HG03342 (cell line): ENCODE data around the gene RAB27A.
"Not testable (repeated sequence)": the region's sequence is repeated elsewhere in the genome, so short reads cannot be mapped to it uniquely, and the experiment has no call there.

Experiments
- ATAC-seq: cut with Tn5 transposase; IDR thresholded peaks from one replicate; pipeline ENCODE4 v1.9.1; 2021; ENCODE audit warnings: mild to moderate bottlenecking, moderate library complexity; ENCODE audit not compliant: unreplicated experiment

Gene RAB27A

DNA sequence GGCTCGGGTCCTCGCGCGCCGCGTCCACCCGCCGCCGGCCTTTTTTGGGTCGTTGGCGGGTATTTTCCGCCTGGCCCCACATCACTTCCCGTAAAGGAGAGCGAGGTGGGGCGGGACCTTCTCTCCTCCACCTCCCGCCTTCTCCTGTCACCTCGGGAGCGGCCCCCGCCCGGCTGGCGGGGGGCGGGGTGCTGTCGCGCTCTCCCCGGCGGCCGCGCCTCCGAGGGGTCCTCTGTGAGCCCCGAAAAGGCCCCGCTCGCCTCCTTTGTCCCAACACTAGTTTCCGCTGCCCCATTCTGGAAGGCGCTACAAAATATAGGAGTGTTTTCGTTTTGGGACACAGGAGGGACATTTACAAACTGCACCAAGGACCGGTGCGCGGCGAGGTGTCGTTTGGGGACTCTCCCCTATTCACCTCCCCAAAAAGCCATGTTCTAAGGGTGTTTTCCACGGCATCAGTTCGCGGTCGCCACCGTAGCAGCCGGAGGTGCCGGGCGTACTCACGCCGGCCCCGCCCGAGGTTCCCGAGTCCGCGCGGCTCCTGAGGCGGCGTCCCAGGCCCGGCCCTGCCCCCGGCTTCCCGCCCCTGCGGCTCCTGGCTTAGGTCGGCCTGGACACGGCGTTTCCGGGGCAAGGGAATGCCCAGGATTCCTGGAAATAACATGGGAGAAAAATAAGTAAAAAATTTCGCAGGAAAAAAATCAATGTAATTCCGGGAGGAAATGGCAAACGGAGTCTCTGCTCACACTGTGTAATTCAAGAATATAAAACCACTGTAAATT, at the start of gene RAB27A:
Gene RAB27A (minus strand): TSS at position 68 of the 782 bp plus-strand sequence. CDS start 54,879 bp downstream, outside the sequence.
- peak; percentile 67 for ATAC-seq

DNA sequence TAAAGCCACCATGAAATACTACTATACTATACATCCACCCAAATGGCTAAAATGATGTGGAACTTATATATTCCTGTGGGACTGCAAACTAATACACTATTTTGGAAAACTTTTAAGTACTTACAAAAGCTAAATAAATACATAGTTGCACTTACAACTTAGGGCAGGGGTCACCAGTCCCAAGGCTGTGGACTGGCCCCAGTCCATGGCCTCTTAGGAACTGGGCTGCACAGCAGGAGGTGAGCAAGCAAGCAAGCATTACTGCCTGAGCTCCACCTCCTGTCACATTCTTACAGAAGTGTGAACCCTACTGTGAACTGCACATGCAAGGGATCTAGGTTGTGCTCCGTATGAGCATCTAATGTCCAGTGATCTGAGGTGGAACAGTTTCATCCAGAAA, 47.5 kb upstream of the RAB27A start:
- no peak for ATAC-seq

DNA sequence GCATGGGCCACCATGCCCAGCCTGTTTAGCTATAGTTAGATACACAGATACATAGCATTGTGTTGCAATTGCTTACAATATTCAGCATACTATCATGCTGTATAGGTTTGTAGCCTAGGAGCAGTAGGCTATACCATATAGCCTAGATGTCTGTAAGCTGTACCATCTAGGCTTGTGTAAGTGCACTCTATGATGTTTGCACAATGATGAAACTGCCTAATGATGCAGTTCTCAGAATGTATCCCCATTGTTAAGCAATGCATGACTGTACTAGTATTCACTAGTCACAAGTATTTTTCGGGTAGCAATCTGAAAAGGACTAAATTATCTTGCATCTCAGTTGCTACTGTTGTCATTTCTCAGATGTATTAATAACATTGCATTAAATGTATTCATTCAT, 45.4 kb upstream of the RAB27A start:
- no peak for ATAC-seq

DNA sequence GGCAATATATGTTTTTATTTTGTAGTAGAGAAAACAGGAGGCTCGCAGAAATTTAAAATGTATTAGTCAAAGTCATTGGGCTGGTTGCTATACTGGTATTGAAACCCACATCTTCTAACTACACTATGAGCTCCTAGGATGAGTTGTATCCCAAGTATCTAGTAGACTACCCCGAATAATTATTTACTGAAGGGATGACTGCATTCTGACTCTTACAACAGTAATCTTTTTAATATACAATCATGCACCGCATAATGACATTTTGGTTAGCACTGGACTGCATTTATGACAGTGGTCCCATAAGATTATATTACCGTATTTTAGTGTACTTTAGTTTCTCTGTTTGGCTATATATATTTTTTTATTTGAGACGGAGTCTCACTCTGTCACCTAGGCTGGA, 44.8 kb upstream of the RAB27A start:
- no peak for ATAC-seq

DNA sequence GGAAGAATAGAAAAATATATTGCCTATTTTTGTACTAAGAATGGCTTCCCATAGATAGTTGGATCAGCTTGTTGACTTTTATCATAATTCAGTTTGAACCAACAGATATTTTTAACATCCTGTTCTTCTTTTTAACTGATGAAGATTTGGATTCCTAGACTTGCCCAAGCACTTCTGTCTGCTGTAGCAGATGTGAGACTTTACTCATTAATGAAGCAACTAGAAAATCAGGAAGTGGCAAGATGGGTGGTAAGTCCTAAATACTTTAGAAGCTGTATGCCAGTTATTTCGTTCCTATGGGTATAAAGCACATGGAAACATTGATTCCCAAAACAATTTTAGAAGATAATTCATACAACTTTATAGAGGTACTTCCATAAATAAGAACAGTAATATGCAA, 37.8 kb upstream of the RAB27A start:
- ATAC-seq = no peak

DNA sequence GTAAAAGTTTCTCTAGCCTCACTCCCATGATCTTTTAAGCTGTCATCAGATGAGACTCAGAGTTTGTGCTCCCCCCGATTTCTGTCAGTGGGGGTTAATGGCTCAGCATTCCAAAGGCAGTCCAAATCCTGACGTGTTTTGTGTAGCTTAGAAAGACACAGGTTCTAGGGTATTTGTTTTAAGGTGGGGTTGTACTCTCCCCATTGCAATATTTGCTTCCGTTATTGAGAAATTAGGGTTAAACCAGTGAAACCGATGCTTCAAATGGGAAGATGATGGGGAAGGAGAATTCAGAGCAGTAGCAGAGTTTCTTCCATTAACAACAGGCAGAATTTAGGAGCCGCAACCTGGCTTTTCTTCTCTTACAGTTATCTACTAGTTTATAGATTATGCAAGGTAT, 32.9 kb upstream of the RAB27A start:
- no peak for ATAC-seq

DNA sequence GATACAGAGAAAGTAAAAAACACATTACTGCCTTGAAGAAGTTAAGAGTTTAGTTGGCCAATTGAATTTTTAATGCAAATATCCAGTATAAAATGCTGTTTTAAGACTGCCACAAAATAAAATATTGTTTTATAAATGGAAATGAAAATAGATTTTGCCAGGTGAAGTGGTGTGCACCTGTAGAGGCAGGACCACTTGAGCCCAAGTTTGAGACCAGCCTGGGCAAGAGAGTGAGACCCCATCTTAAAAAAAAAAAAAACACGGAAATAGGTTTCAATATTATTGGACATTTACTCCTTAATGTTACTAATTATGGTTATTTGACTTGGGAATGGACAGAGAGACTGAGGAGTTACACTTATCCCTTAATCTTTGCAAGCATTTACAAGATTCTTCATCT, 31.4 kb upstream of the RAB27A start:
- no peak for ATAC-seq

DNA sequence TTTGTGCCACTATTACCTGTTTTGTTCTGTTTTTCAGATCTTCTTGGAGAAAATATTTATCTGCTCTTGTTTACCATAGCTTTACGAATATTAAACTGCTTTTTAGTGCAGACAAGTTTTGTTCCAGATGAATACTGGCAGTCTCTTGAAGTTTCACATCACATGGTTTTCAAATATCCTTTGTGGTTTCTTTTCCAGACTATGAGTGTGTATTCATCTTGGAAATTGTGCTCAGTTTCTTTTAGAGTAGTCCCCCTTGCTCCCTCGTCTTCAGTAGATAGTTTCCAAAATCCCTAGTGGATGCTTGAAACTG, 30.6 kb upstream of the RAB27A start:
- ATAC-seq = no peak

DNA sequence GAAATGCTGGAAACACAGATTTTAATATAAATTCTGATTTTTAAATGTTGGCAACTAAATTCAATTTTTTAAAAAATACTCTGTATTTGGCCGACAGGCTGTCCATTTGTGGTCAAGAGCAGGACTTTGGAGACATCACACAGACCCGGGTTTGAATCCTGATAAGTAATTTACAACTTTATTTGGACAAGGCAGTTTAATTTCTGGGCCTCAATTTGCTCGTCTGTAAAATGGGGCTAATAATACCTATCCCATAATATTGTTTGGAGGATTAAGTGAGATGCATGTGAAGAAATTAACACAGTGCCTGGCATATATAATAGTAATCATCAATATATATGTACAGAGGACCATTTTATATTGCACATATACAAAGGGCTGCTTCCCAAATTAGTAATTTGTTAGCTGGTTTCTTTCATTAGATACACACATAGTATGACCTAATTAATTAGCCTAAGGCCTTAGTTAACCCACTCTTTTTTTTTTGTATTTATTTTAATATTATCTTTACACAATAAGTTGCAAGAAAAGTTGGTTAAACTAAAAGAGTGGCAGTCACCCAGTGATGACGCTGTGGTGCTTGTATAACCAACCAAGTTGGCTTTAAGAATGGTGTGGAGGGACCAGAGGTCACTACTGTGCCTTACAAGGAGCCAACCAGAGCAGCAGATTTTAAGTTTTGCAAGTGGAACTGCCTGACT, 30.1 kb upstream of the RAB27A start:
- ATAC-seq = peak; percentile 50

DNA sequence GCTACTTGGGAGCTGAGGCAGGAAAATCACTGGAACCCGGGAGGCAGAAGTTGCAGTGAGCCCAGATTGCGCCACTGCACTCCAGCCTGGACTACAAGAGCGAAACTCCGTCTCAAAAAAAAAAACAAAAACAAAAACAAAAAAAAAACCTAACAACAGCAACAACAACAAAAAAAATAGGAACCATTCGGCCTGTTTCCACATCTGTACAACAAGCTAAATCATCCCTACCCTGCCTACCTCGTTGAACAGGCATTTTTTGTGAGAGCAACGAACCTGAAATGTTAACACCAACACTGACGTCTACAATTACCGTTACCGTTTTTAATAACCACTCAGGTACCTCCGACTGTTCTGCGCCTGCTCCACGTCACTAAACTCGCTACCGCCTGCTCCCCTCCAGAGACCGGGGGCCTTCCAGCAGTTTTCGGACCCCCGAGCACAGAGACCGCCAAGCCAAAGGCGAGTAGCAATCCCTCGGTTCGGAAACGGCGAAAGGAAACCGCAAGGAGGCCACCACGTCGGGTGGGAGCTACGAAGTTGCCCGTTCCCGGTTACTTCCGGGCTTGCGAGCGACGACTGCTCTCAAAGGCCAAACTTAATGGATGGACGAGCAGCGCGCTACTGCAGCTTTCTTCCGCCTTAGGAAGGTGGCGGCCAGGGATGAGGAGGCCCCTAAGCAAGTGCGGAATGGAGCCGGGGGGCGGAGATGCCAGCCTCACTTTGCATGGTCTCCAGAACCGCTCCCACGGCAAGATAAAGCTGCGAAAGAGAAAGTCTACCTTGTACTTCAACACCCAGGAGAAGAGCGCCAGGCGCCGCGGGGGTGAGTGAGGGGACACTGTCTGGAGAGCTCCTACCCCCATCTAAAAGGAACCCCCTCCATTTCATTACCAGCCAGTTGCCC, 29.2 kb upstream of the RAB27A start, which contains the start of the genes PIGB and PIGBOS1:
Gene PIGB (plus strand): TSS at position 635 of the 907 bp plus-strand sequence. CDS start 29 bp downstream, at position 664.
Gene PIGBOS1 (minus strand): TSS at position 536 of the 907 bp plus-strand sequence. CDS start 1,331 bp downstream, outside the sequence.
- peak; percentile 87 for ATAC-seq

DNA sequence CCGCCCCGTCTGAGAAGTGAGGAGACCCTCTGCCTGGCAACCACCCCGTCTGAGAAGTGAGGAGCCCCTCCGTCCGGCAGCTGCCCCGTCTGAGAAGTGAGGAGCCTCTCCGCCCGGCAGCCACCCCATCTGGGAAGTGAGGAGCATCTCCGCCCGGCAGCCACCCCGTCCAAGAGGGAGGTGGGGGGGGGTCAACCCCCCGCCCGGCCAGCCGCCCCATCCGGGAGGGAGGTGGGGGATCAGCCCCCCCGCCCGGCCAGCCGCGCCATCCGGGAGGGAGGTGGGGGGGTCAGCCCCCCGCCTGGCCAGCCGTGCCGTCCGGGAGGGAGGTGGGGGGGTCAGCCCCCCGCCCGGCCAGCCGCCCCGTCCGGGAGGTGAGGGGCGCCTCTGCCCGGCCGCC, 13.2 kb upstream of the RAB27A start:
- ATAC-seq = not testable (repeated sequence)

DNA sequence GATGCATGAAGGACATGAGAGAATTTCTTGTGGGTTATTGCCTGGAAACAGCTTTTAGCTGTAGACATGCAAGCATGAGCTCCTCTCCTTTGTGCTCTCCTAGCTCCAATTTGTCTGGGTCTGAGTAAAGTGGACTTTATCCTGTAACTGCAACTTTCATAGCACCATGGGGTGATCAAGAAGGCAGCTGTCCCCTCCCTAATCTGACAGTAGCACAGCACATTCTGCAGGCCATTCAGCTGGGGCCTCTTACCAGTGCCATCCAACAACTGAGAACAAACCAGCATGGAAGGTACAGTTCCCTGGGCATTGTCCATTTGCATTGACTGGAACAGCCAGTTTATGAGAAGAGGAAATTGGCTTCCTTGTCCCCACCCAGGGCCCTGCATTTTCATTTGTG, 7.7 kb upstream of the RAB27A start:
- ATAC-seq = no peak

DNA sequence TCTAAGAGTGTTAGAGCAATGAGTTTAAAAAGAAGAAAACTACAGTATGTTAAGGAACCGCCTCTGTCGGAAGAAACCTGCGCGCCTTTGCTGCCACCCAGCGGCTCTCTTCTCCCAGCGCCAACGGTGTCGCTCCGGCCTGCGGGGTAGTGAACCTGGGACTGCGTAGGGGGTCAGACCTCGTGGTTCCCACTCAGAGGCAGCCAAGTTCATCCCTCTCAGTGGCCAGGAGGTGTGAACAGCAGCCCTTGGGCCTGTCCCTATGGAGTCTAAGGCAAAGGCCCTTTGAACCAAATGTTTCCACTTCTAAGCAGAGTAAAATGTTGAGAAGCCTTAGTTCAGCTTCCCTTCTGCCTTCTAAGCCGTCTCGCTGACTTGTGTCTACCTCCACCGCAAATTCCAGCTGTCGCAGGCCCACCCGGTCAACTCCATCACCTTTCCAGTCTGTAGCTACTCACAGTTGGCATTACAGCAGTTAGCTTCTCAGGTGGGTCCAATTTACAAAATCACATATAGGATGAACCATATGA, 980 bp upstream of the RAB27A start:
- peak; percentile 69 for ATAC-seq

DNA sequence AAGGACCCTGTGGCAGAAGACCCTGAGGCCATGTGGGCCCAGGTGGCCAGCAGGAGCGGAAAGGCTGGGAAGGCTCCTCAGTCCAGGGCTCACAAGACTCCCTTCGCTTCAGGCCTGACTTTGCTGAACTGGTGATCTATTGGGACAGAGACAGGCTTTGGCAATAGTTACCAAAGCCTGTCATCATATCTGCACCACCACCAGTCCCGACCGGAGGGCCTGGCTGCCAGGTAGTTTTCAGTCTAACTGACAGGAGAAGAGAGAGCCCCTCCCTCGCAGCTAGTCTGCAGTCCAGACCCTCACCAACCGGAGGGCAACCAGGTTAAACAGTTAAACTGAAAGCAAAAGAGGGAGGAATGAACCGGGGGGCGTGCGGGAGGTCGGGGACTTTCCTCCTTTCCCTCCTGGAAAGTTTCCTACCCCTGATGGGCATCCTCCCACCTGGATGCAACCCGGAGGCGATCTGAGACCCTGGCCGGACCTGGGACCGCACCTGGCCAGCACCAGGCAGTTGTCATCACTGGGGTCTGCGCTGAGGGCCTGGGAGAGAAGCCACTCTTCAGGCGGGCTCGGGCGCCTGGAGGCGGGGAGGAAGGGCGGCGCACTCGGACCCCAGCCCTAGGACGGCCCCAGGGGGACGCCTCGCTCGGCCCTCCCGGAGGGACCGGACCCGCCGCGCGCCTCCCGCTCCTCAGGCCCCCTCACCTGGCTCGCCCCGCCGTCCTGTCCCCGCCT, 435 bp downstream of the RAB27A start:
- ATAC-seq = peak; percentile 29

DNA sequence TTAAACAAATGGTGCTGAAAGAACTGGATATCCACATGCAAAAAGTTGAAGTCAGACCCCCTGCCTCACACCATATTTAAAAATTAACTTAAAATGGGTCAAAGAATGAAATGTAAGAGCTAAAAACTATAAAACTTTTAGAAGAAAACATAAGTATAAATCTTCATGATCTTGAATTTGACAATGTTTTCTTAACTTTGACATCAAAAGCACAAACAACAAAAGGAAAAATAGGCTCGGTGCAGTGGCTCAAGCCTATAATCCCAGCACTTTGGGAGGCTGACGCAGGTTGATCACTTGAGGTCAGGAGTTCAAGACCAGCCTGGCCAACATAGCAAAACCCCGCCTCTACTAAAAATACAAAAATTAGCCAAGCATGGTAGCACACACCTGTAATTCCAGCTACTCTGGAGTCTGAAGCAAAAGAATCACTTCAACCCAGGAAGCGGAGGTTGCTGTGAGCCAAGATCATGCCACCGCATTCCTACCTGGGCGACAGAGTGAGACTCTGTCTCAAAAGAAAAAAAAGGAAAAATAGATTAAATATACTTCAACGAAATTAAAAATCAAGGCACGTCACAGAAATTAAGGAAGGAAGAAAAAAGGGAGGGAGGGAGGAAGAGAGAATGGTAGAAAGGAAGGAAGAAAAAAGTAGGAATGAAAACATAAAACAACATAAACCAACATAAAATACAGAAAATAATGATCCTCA, 1.5 kb downstream of the RAB27A start:
- ATAC-seq = no peak

DNA sequence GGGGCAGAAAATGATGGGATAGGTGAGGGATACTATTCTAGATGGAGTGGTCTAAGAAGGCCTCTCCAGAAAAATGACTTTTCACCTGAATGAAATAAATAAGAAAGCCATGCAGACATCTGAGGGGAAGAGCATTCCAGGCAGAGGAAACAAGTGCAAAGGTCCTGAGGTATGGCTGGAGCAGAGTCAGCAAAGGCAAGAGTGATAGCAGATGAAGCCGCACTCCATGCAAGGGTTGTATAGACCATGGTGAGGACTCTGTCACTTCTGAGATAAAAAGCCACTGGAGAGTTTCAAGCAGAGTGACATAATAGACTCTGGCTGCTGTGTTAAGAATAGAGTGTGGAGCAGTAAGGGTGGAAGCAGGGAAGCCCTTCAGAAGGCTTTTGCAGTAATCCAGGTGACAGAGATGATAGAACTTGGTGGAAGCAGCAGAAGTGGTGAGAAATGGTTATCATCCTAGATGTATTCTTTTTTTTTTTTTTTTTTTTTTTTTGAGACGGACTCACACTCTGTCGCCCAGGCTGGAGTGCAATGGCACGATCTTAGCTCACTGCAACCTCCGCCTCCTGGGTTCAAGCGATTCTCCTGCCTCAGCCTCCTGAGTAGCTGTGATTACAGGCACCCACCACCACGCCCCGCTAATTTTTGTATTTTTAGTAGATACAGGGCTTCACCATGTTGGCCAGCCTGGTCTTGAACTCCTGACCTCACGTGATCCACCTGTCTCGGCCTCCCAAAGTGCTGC, 3.0 kb downstream of the RAB27A start:
- ATAC-seq = not testable (repeated sequence)

DNA sequence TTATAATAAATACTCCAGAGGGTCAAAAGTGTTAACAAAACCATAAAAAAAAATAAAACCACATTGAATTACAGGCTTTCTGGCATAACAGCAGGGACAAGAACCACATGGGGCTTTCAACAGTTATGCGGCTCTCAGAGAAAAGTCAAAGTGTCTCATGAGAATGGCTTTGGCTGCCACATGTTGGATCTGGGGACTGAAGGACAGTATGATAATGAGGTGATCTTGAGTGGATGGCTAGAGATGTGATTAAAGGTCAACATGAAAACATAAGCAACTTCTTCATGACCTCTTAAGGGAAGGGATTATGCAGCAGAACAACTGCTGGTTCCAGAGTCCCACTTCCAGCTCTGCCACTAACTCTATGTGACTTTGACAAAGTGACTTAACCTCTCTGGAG, 5.2 kb downstream of the RAB27A start:
- no peak for ATAC-seq

DNA sequence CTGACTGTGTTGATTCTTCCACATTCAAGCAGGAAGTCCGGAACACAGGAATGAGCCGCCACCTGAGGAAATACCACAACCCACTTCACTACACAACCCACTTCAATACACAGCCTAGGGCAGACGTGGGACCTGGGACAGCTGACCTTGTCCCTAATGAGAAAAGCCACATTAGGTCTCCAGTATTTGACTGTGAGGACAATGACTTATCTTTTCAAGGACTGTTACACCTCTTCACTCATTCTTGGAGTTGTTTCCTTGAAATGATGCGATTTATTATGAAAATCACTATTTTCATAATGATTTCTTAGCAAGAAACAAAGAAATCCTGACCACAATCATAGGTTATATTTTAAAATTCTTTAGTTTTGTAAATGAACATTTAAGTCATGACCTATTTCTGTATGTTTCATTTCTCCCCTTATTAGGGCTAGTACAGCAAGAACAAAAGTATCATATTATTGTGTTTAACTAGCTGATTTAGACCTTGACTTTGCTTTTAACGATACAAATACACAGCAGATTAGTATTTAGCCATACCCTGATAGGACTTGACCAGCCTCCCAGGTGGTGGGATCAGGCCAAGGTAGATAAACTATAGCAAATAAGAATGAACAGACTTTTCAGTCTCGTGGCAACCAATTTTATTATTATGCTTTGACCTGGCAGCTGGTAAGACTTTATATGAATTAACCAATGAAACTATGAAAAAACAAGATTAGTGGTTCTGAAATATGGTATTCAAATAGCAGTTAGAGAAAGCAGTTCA, 6.0 kb downstream of the RAB27A start:
- no peak for ATAC-seq
